ENCODE measurements around the gene PLOD1.

The PLOD1 gene

DNA sequence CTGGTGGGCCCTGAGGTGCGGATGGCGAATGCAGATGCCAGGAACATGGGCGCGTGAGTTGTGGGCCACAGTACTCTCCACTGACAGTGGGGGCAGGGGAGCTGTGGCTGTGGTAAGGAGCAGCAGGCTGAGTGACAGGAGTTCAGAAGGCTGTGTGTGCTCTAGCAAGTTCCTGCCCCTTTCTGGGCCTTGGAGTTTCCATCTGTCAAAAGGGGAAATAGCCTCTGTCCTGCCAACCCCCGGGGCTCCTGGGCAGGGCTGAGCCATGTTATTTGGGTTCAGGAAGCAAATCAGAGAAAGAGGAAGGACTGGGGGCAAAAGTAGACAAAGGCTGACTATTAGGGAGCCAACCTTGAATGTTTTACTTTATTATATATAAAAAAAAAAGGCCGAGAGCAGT, 26.2 kb downstream of the PLOD1 start:
- DNase-seq (ENCODE audit: low spot score): no peak
- TF ChIP-seq, protein P1, sequence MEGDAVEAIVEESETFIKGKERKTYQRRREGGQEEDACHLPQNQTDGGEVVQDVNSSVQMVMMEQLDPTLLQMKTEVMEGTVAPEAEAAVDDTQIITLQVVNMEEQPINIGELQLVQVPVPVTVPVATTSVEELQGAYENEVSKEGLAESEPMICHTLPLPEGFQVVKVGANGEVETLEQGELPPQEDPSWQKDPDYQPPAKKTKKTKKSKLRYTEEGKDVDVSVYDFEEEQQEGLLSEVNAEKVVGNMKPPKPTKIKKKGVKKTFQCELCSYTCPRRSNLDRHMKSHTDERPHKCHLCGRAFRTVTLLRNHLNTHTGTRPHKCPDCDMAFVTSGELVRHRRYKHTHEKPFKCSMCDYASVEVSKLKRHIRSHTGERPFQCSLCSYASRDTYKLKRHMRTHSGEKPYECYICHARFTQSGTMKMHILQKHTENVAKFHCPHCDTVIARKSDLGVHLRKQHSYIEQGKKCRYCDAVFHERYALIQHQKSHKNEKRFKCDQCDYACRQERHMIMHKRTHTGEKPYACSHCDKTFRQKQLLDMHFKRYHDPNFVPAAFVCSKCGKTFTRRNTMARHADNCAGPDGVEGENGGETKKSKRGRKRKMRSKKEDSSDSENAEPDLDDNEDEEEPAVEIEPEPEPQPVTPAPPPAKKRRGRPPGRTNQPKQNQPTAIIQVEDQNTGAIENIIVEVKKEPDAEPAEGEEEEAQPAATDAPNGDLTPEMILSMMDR (IDR thresholded peaks at IDR 0.05; ENCODE audit: borderline replicate concordance, control extremely low read depth, extremely low read depth, insufficient read depth, missing control alignments): no peak
- in situ Hi-C loops (cut with MboI; ENCODE audit: low sequenced_read_pairs, unreplicated experiment): no loop called here

DNA sequence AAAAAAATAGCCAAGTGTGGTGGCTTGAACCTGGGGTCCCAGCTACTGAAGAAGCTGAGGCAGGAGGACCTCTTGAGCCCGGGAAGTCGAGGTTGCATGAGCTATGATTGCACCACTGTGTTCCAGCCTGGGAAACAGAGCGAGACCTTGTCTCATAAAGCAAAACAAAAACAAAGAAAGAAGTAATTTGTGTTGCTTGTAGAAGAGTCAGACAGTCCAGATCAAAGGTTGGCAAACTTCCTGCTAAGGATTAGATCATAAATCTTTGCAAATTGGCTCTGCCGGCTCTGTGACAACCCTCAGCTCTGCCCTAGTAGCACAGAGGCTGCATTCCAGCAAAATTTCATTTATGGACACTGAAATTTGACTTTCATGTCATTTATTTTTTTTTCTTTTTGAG, 26.7 kb downstream of the PLOD1 start:
- in situ Hi-C loops (cut with MboI; ENCODE audit: low sequenced_read_pairs, unreplicated experiment): no loop called here

DNA sequence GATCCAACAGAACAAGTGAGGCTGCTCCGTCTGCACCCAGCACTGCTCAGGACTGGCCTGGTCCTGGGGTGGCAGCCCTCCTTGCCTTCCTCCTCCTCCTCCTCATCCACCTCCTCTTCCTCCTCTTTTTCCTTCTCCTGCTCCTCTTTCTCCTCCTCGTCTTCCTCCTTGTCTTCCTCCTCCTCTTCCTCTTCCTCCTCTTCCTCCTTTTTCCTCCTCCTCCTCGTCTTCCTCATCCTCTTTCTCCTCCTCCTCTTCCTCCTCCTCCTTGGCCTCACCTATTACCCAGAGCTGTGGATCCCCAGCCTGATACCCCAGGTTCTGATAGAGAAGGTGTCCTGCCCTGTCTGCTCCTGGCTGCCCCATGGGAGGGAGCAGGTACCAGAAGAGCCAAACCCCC, 29.1 kb downstream of the PLOD1 start:
- in situ Hi-C loops (cut with MboI; ENCODE audit: low sequenced_read_pairs, unreplicated experiment): no loop called here
- DNase-seq (ENCODE audit: low spot score): no peak
- TF ChIP-seq, protein P1 (IDR thresholded peaks at IDR 0.05; ENCODE audit: borderline replicate concordance, control extremely low read depth, extremely low read depth, insufficient read depth, missing control alignments): no peak

More for the DNA sequence above, 26.7 kb downstream of the PLOD1 start:
- no peak for DNase-seq (ENCODE audit: low spot score)
- TF ChIP-seq, protein P1 (IDR thresholded peaks at IDR 0.05; ENCODE audit: borderline replicate concordance, control extremely low read depth, extremely low read depth, insufficient read depth, missing control alignments): no peak

DNA sequence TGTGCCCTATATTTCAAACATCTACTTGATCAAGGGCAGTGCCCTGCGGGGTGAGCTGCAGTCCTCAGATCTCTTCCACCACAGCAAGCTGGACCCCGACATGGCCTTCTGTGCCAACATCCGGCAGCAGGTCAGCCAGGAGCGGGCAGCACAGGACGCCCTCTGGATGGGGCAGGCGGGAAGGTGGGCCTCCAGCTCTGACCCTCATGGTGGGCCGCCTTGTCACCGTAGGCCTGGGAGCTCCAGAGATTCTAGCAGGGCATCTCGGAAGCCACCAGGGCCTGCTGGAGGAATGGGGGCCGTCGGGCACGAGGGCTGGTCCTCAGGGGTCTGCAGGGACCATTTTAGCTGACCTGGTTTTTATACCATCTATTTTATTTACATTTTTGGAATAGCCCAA, 30.1 kb downstream of the PLOD1 start:
- TF ChIP-seq, protein P1 (IDR thresholded peaks at IDR 0.05; ENCODE audit: borderline replicate concordance, control extremely low read depth, extremely low read depth, insufficient read depth, missing control alignments): no peak
- in situ Hi-C loops (cut with MboI; ENCODE audit: low sequenced_read_pairs, unreplicated experiment): no loop called here

DNA sequence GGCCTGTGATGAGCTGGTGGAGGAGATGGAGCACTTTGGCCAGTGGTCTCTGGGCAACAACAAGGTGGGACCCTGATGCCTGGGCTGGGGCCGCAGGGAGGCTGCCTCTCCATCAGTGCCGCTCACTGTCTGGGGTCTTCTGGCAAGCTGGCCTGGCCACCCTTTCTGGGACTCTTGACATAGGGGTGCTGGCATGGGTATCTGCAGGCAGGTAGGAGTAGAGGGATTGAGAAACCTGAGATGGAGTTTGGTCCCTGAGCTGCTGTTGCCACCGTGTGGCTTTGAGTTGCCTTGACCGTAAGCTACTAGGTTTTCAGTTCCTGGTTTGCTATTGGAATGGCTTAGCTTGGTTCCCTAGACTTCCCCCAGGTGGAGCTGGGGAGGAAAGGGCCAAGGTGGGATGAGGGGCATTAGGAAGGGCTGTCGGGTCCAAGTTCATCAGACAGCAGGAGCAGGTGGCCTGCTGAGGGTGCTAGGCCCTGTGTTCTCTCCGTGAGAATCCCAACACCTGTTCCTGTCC, 32.6 kb downstream of the PLOD1 start:
- TF ChIP-seq, protein P1 (IDR thresholded peaks at IDR 0.05; ENCODE audit: borderline replicate concordance, control extremely low read depth, extremely low read depth, insufficient read depth, missing control alignments): peak; percentile 49
- in situ Hi-C loops (cut with MboI; ENCODE audit: low sequenced_read_pairs, unreplicated experiment): no loop called here
- DNase-seq (ENCODE audit: low spot score): peak; percentile 78

More for the DNA sequence above, 30.1 kb downstream of the PLOD1 start:
- no peak for DNase-seq (ENCODE audit: low spot score)

DNA sequence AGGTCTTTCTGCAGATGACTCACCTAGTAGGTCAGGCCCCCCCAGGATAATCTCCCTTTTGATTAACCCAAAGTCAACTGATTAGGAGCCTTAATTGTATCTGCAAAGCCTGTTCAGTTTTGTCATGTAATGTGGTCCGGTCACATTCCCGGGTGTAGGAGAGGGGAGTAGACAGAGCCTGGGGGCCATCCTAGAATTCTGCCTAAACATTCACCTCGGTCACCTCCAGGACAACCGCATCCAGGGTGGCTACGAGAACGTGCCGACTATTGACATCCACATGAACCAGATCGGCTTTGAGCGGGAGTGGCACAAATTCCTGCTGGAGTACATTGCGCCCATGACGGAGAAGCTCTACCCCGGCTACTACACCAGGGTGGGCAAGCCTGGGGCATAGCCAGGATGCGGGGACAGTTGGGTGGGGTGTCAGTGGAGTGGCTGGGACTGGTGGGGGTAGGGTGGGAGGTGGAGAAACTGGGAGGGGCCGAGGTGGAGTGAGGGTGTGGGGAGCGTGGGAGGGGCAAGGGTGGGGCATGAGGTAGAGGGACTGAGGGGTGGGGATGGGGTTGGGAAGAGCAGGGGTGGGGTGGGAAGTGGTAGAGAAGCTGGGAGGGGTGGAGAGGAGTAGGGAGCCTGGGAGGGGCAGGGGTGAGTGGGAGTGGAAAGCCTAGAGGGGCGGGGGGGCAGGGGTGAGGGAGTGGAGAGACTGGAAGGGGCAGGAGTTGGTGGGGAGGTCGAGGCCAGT, 36.1 kb downstream of the PLOD1 start:
- TF ChIP-seq, protein P1 (IDR thresholded peaks at IDR 0.05; ENCODE audit: borderline replicate concordance, control extremely low read depth, extremely low read depth, insufficient read depth, missing control alignments): no peak
- no peak for DNase-seq (ENCODE audit: low spot score)
- in situ Hi-C loops (cut with MboI; ENCODE audit: low sequenced_read_pairs, unreplicated experiment): no loop called here
